Measurements from ENCODE around the gene STYXL1. TPM values are rescaled to one million over a fixed set of nuclear protein-coding genes. Genes with fewer than 3 reads are reported as not detected.
"Not testable (repeated sequence)": the region's sequence is repeated elsewhere in the genome, so short reads cannot be mapped to it uniquely, and the experiment has no call there.

The STYXL1 gene
- total RNA-seq, 1 experiment from 2014 or later, result 60.9 TPM

GRCh38 chr7:76022026-76022780 is 25.6 kb downstream of the STYXL1 start:
- Histone ChIP-seq H3K4me1 (no peaks in the 10 kb centered on the region), H3K36me3 (peaks cover 13% of the 10 kb centered on the region)
- peak in 1 of 2 experiments; percentile 28 for DNase-seq

GRCh38 chr7:76020031-76020714 is 27.6 kb downstream of the STYXL1 start:
- peaks cover 15% of the 10 kb centered on the region; the same call in 1 of the 2 replicates for H3K36me3 ChIP-seq
- H3K27me3 ChIP-seq, result no peaks in the 10 kb centered on the region
- H3K9me3 ChIP-seq (replicated peaks), result no peaks in the 10 kb centered on the region
- H3K4me3 ChIP-seq, result no peak overlapping the region
- peak; percentile 73 to 93 for DNase-seq
- no peaks in the 10 kb centered on the region for H3K4me1 ChIP-seq
- no peak overlapping the region for H3K27ac ChIP-seq

More at GRCh38 chr7:76022026-76022780, 25.6 kb downstream of the STYXL1 start:
- no peak overlapping the region for H3K4me3 ChIP-seq
- no peak overlapping the region for H3K27ac ChIP-seq
- H3K9me3 ChIP-seq (replicated peaks), result no peaks in the 10 kb centered on the region
- no peaks in the 10 kb centered on the region for H3K27me3 ChIP-seq

GRCh38 chr7:76018520-76018919 is 29.3 kb downstream of the STYXL1 start:
- not testable (repeated sequence) for H3K4me1 ChIP-seq; DNase-seq; H3K4me3 ChIP-seq; H3K9me3 ChIP-seq (replicated peaks); H3K27me3 ChIP-seq; H3K27ac ChIP-seq
- H3K36me3 ChIP-seq, result peaks cover 19% of the 10 kb centered on the region; the same call in 1 of the 2 replicates

- Histone ChIP-seq H3K9me3 (replicated peaks) (no peaks in the 10 kb centered on the region), H3K27me3 (no peaks in the 10 kb centered on the region), H3K4me1 (peaks cover 8% of the 10 kb centered on the region), H3K27ac (no peak overlapping the region), H3K4me3 (no peak overlapping the region), H3K36me3 (peaks cover 16% of the 10 kb centered on the region; the same call in 1 of the 2 replicates)
- DNase-seq, result no peak
Observed at GRCh38 chr7:76016191-76016947, 31.4 kb downstream of the STYXL1 start.

- H3K27ac ChIP-seq, result peak overlapping the region; percentile 74
- peaks cover 11% of the 10 kb centered on the region; the same call in 1 of the 2 replicates for H3K36me3 ChIP-seq
- peak; percentile 86 to 87 for DNase-seq
- peaks cover 34% of the 10 kb centered on the region for H3K4me1 ChIP-seq
- H3K4me3 ChIP-seq, result no peak overlapping the region
- H3K9me3 ChIP-seq (replicated peaks), result no peaks in the 10 kb centered on the region
- no peaks in the 10 kb centered on the region for H3K27me3 ChIP-seq
Observed at GRCh38 chr7:76011442-76011861, 36.3 kb downstream of the STYXL1 start.

GRCh38 chr7:76009672-76010600 is 37.9 kb downstream of the STYXL1 start:
- Histone ChIP-seq H3K27me3 (no peaks in the 10 kb centered on the region), H3K9me3 (replicated peaks) (no peaks in the 10 kb centered on the region), H3K4me1 (peaks cover 34% of the 10 kb centered on the region), H3K27ac (peak overlapping the region; percentile 74), H3K36me3 (peaks cover 4% of the 10 kb centered on the region; the same call in 1 of the 2 replicates), H3K4me3 (no peak overlapping the region)
- peak; percentile 88 to 94 for DNase-seq

- Histone ChIP-seq H3K27me3 (no peaks in the 10 kb centered on the region), H3K9me3 (replicated peaks) (no peaks in the 10 kb centered on the region), H3K27ac (no peak overlapping the region; the same call in 1 of the 2 replicates)
Observed at GRCh38 chr7:76008156-76008687, 39.6 kb downstream of the STYXL1 start.

GRCh38 chr7:76005004-76005403 is 42.8 kb downstream of the STYXL1 start:
- Histone ChIP-seq H3K36me3 (peaks cover 11% of the 10 kb centered on the region; the same call in 1 of the 2 replicates), H3K4me1 (peaks cover 12% of the 10 kb centered on the region)
- not testable (repeated sequence) for H3K4me3 ChIP-seq; DNase-seq; H3K9me3 ChIP-seq (replicated peaks); H3K27ac ChIP-seq; H3K27me3 ChIP-seq

More at GRCh38 chr7:76008156-76008687, 39.6 kb downstream of the STYXL1 start:
- H3K4me3 ChIP-seq, result no peak overlapping the region
- H3K4me1 ChIP-seq, result peaks cover 34% of the 10 kb centered on the region
- H3K36me3 ChIP-seq, result peaks cover 4% of the 10 kb centered on the region; the same call in 1 of the 2 replicates
- no peak for DNase-seq

GRCh38 chr7:76003351-76003750 is 44.4 kb downstream of the STYXL1 start:
- no peak overlapping the region for H3K4me3 ChIP-seq
- H3K27me3 ChIP-seq, result no peaks in the 10 kb centered on the region
- H3K9me3 ChIP-seq (replicated peaks), result no peaks in the 10 kb centered on the region
- H3K4me1 ChIP-seq, result no peaks in the 10 kb centered on the region
- H3K27ac ChIP-seq, result no peak overlapping the region
- DNase-seq, result no peak
- H3K36me3 ChIP-seq, result peaks cover 14% of the 10 kb centered on the region

- Histone ChIP-seq H3K9me3 (replicated peaks) (no peaks in the 10 kb centered on the region), H3K27me3 (no peaks in the 10 kb centered on the region), H3K4me1 (no peaks in the 10 kb centered on the region), H3K4me3 (no peak overlapping the region), H3K36me3 (peaks cover 16% of the 10 kb centered on the region), H3K27ac (no peak overlapping the region)
- DNase-seq, result no peak
Observed at GRCh38 chr7:76002822-76003221, 45.0 kb downstream of the STYXL1 start.

- Histone ChIP-seq H3K36me3 (peaks cover 17% of the 10 kb centered on the region), H3K9me3 (replicated peaks) (no peaks in the 10 kb centered on the region), H3K27me3 (no peaks in the 10 kb centered on the region), H3K4me3 (no peak overlapping the region), H3K27ac (no peak overlapping the region), H3K4me1 (no peaks in the 10 kb centered on the region)
- DNase-seq, result no peak
Observed at GRCh38 chr7:76002139-76002538, 45.7 kb downstream of the STYXL1 start.

- Histone ChIP-seq H3K9me3 (replicated peaks) (no peaks in the 10 kb centered on the region), H3K4me1 (no peaks in the 10 kb centered on the region), H3K36me3 (peaks cover 17% of the 10 kb centered on the region), H3K27me3 (no peaks in the 10 kb centered on the region), H3K4me3 (no peak overlapping the region), H3K27ac (no peak overlapping the region)
- DNase-seq, result no peak
Observed at GRCh38 chr7:76000566-76000965, 47.2 kb downstream of the STYXL1 start.

- no peaks in the 10 kb centered on the region for H3K9me3 ChIP-seq (replicated peaks)
- peaks cover 6% of the 10 kb centered on the region for H3K4me1 ChIP-seq
- no peak overlapping the region for H3K4me3 ChIP-seq
- DNase-seq, result no peak
- H3K36me3 ChIP-seq, result peaks cover 13% of the 10 kb centered on the region
- no peak overlapping the region for H3K27ac ChIP-seq
- H3K27me3 ChIP-seq, result no peaks in the 10 kb centered on the region
Observed at GRCh38 chr7:75998038-75998437, 49.8 kb downstream of the STYXL1 start.

All from SJCRH30 (cell line).